GM20431 (cell line): ENCODE results near the gene APC.
"Not testable (repeated sequence)": the region's sequence is repeated elsewhere in the genome, so short reads cannot be mapped to it uniquely, and the experiment has no call there.

Experiments
- in situ Hi-C: fragments of 300-500 bp; cut with MseI, MboI; formaldehyde crosslinking; loops from one replicate; pipeline ENCODE4 v1.15.0; 2020; ENCODE audit warnings: low sequenced_read_pairs; ENCODE audit not compliant: unreplicated experiment

APC gene

DNA sequence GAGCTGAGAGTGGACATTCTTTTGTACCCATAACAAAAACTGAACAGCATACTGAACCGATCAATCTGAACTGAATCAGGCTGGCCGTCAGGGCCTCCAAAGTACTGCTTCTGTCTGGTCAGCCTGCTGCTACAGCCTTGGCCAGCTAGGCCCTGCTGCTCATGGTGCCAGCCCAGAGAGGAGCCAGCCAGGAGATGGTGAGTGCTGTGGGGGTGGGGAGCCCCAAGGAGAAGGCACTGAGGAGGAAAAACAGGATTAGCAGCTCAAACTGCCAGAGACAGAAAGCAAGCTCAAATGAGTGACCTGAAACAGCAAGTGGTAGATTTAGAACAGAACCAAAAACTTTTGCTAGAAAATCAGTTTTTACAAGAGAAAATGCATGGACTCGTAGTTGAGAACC is 147.3 kb downstream of the APC start:
- in situ Hi-C loops, result no loop called here

DNA sequence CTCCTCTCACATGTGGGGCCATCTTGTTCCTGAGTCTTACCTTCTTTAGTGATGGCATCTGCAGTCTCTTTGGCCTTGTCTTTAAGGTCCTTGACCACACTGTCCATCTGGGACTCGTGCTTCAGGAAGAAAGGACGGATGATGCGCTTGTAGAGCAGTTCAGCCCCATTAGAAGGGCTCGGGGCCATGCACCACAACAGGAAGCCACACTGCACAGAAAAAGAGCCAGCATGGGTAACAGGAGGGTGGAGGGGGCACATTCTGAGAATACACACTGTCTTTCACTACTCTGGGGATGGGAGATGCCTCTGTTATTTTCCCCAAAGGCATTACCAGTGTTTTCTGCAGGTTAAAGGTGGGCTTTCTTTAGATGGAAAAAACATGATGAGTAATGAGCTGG is 149.3 kb downstream of the APC start:
- in situ Hi-C loops, result no loop called here

DNA sequence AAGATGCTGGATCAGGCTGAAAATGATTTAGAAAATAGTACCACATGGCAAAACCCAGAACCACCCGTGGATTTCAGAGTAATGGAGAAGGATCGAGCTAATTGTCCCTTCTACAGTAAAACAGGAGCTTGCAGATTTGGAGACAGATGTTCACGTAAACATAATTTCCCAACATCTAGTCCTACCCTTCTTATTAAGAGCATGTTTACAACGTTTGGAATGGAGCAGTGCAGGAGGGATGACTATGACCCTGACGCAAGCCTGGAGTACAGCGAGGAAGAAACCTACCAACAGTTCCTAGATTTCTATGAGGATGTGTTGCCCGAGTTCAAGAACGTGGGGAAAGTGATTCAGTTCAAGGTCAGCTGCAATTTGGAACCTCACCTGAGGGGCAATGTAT is 154.4 kb downstream of the APC start:
- in situ Hi-C loops, result not testable (repeated sequence)

DNA sequence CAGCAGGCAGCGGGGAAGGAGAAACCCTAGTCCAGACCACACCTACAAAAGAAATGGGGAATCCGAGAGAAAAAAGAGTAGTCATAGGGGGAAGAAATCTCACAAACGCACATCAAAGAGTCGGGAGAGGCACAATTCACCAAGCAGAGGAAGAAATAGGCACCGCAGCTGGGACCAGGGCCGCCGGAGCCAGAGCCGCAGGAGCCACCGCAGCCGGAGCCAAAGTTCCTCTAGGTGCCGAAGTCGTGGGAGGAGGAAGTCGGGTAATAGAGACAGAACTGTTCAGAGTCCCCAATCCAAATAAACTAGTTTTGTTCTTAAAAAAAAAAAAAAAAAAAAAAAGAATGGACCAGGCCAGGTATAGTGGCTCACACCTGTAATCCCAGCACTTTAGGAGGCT is 155.1 kb downstream of the APC start:
- in situ Hi-C loops, result no loop called here

DNA sequence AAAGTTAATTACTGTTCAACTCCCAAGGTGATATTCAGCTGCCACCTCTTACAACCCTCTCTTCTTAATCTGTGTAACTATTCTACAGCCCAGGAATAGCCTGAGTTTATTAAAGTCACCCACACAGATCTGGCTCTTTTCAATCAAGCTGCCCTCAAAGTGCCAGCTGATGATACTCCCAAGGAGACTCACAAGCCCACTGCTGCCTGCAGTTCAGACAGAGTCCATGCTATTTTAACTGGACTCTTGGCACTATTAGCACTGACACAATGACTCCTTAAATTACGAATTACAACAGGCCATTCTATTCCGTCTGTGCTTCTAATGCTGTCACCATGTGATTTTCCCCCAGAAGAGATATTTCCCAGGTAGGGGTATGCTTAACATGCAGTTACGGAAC is 158.0 kb downstream of the APC start:
- in situ Hi-C loops, result no loop called here
